Subcutaneous adipose tissue (tissue), 4 donors: ENCODE measurements around the gene LHX4. TPM values are rescaled to one million over a fixed set of nuclear protein-coding genes. Genes with fewer than 3 reads are reported as not detected.

Experiments used
- total RNA-seq, 4 donors: library from RNA; depleted of rRNA; stranded (reverse); fragments of >200 nt; gene quantifications; one replicate each; pipeline ENCODE4 v1.1.0, GENCODE V29; 2016
- TF ChIP-seq, protein P1 (sequence below): fragments of 450-650 bp; IDR thresholded peaks from one replicate; pipeline ENCODE4 v1.5.1; 2016; ENCODE audit warnings: low read depth, mild to moderate bottlenecking, control low read depth, antibody characterized with exemption, moderate library complexity

Gene LHX4
- total RNA-seq, 4 donors from 2014 or later = under 0.01 TPM; not detected in 3

GRCh38 chr1:180247061-180247460 is 17.0 kb downstream of the LHX4 start:
- TF ChIP-seq, protein P1, sequence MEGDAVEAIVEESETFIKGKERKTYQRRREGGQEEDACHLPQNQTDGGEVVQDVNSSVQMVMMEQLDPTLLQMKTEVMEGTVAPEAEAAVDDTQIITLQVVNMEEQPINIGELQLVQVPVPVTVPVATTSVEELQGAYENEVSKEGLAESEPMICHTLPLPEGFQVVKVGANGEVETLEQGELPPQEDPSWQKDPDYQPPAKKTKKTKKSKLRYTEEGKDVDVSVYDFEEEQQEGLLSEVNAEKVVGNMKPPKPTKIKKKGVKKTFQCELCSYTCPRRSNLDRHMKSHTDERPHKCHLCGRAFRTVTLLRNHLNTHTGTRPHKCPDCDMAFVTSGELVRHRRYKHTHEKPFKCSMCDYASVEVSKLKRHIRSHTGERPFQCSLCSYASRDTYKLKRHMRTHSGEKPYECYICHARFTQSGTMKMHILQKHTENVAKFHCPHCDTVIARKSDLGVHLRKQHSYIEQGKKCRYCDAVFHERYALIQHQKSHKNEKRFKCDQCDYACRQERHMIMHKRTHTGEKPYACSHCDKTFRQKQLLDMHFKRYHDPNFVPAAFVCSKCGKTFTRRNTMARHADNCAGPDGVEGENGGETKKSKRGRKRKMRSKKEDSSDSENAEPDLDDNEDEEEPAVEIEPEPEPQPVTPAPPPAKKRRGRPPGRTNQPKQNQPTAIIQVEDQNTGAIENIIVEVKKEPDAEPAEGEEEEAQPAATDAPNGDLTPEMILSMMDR = no peak

DNA sequence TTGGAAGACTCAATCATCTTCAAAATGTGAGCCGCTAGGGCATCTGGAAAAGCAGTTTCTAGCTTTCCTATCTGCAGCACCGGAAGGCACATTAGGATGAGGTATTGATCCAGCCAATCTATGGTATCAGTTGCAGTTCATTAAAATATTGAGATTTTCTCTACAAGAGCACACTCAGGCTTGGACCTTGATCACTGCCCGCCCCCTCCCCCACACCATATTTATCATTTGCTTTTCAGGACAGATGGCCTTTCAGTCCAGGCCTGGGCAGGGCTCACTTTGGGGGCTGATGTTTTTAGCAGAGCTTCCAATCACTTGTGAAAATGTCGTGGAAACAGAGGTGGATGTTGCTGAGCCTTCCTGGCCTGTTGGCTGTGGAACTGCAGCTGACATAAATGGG is 17.5 kb downstream of the LHX4 start:
- TF ChIP-seq, protein P1 = no peak

DNA sequence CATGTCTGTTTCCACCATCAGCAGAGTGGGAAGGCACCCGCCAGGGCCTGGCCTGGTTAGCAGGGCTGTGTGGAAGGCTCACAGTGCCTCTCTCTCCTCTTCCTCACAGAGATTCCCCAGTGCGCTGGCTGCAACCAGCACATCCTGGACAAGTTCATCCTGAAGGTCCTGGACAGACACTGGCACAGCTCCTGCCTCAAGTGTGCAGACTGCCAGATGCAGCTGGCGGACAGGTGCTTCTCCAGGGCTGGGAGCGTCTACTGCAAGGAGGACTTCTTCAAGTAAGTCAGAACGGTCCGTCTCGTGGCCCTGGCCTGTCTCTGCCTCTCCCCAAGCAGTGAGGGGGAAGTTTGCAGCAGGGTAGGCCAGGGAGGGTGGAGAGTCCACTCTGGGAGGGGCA is 18.1 kb downstream of the LHX4 start:
- TF ChIP-seq, protein P1 = no peak

DNA sequence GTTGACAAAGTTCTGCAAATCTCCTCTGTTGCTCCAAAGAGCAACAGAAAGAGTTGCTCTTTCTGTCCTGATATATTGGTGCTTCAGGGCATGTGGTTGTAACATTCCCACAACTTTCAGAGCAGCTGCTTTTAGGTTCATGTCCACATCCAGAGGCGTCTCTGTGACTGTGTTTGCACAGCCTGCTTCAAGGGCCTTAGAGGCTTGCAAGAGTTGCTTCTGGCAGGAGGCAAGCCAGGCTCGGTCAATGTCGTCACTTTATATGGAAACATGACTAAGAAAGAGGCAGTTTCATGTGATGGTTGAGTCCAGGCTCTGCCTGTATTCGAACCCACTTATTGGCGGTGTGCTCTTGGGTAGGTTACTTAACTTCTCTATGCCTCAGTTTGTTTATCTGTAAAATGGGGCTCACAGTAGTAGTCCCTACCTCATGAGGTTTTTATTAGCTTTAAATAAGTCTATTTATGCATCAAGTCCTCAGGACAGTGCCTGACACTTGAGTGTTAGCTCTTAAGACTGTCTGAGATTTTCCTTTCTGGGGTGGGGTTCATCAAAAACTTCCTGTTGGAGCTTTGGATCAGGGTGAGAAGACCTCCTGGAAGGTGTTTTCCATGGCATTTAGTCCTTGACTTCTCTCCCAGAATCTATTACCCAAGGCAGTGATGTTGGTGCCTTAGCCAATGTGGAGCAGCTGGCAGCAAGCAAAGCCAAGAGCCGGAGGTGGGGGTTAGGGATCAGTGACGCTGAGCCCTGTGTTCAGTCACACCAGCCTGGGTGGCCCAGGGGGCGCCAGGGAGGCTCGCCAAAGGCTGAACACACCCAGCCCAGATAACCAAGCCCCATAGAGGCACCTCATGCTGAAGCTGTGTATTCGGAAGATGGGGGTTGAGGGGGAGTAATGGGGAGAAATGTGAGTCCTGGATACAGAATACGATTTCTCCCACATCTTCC is 18.9 kb downstream of the LHX4 start:
- TF ChIP-seq, protein P1 = no peak

- TF ChIP-seq, protein P1 = no peak
These were observed 19.8 kb downstream of the LHX4 start for GRCh38 chr1:180249725-180250498.

DNA sequence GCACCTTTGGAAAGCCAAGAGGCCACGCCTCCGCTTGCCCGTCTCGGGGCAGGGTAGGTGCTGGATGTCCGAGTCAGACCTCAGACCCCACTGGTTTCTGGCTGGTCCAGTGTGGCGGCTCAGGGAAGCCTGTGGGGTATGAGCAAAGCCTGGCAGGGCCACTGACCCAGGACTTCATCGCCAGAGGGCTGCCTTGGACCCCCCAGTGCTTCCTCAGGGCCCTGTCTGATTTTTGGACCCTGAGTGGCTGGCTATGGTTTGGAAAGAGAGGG is 20.4 kb downstream of the LHX4 start:
- TF ChIP-seq, protein P1 = no peak

DNA sequence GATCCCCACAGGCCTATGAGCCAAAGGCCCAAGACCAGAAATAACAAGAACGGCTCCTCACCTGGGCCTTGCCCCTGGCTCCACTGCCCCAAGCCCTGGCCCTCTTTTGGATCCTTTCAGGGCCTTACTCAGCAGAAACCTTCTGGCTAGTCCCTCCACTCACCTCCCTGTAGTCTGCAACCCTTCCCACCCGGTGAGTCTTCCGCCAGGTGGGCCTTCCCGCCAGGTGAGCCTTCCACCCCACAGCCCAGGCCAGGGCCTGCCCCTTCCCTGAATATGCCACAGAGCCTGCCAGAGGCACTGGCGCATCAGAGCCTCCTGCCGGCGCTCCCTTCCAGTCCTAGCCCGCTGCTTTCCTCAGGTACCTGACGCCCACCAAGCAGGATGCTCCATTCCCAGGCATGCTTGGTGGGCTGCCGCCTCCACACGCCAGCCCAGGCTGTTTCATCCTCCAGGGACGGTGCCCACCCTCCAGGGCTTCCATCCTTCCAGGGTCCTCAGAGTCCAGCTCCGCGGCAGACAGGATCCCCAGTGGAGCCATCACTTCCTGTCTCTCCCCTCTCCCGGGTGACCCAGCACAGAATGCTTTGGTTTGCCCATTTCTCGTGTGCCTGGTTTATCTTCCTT is 20.9 kb downstream of the LHX4 start:
- TF ChIP-seq, protein P1 = no peak
